B cell (primary cell): ENCODE measurements around the gene BRINP2. TPM values are rescaled to one million over a fixed set of nuclear protein-coding genes. Genes with fewer than 3 reads are reported as not detected.

Source experiments
- ATAC-seq: fragments of 200-7000 bp; cut with Tn5 transposase; one replicate; pipeline ENCODE4 v1.10.0; 2021; ENCODE audit warnings: low read depth, mild to moderate bottlenecking, moderate number of reproducible peaks, moderate library complexity
- CTCF ChIA-PET: fragments of 350-600 bp; sonication (Branson Sonifier 250); formaldehyde crosslinking; loops from one replicate; lab custom pipeline; 2021; ENCODE audit warnings: antibody characterized with exemption, inconsistent platforms; lab: Charles Lee
- POLR2A ChIA-PET: fragments of 350-600 bp; sonication (Branson Sonifier 250); formaldehyde crosslinking; loops from one replicate; lab custom pipeline; 2021; ENCODE audit warnings: antibody characterized with exemption; lab: Charles Lee
- DNase-seq: peaks from one replicate; pipeline ENCODE4 v3.0.0; 2013
- H2AFZ ChIP-seq: 2 replicates; pipeline ENCODE4 v1.6.1; 2012; ENCODE audit warnings: mild to moderate bottlenecking, low read depth, low read length; ENCODE audit not compliant: insufficient read depth, poor library complexity, severe bottlenecking
- H3K27ac ChIP-seq, 2 donors: 1 replicate in 1 of 2; 2 replicates in 1 of 2; pipeline ENCODE4 v1.5.1; 2012 to 2013; ENCODE audit warnings: low read length in 2 of 2, mild to moderate bottlenecking in 2 of 2, moderate library complexity in 1 of 2
- H3K27me3 ChIP-seq, 4 experiments: fragments of 200-600 bp in 1 of 4; sonication (generic) in 1 of 4; replicated peaks in 1 of 4; 1 replicate in 2 of 4; 2 replicates in 2 of 4; pipeline versions ENCODE4 v1.6.1 to v1.7.0; 2013 to 2016; ENCODE audit warnings: low read length in 3 of 4, mild to moderate bottlenecking in 2 of 4, mixed read lengths in 1 of 4, moderate library complexity in 1 of 4; ENCODE audit not compliant: insufficient read depth in 4 of 4, control insufficient read depth in 3 of 4; ENCODE audit errors: control extremely low read depth in 1 of 4
- H3K36me3 ChIP-seq, 2 experiments: replicated peaks in 1 of 2; 1 replicate in 1 of 2; 2 replicates in 1 of 2; pipeline versions ENCODE4 v1.6.1 to v1.7.1; 2013; ENCODE audit warnings: low read length in 1 of 2; ENCODE audit not compliant: insufficient read depth in 2 of 2, control insufficient read depth in 1 of 2; ENCODE audit errors: control extremely low read depth in 1 of 2, extremely low read depth in 1 of 2
- H3K4me1 ChIP-seq, 2 donors: fragments of 200-600 bp in 1 of 2; sonication (generic) in 1 of 2; 1 replicate in 1 of 2; 2 replicates in 1 of 2; pipeline versions ENCODE4 v1.5.1 to v1.6.1; 2013 to 2017; ENCODE audit warnings: low read length in 2 of 2; ENCODE audit not compliant: control insufficient read depth in 2 of 2, insufficient read depth in 2 of 2
- H3K4me2 ChIP-seq: replicated peaks from 2 replicates; pipeline ENCODE3; 2012; ENCODE audit warnings: mild to moderate bottlenecking, low read depth, low read length; ENCODE audit not compliant: poor library complexity, severe bottlenecking
- H3K4me3 ChIP-seq, 5 experiments: fragments of 200-600 bp in 1 of 5; sonication (generic) in 1 of 5; 1 replicate in 3 of 5; 2 replicates in 2 of 5; pipeline versions ENCODE4 v1.5.1 to v1.7.0; 2011 to 2016; ENCODE audit warnings: low read length in 4 of 5, mild to moderate bottlenecking in 4 of 5, low read depth in 2 of 5, control low read depth in 1 of 5, moderate library complexity in 1 of 5; ENCODE audit not compliant: insufficient read depth in 1 of 5; ENCODE audit errors: control extremely low read depth in 1 of 5, extremely low read depth in 1 of 5
- H3K79me2 ChIP-seq: fragments of 200-600 bp; sonication (generic); one replicate; pipeline ENCODE4 v1.6.0; 2016; ENCODE audit warnings: low read length; ENCODE audit not compliant: control insufficient read depth, insufficient read depth
- H3K9ac ChIP-seq: fragments of 200-600 bp; sonication (generic); 2 replicates; pipeline ENCODE4 v1.6.1; 2017; ENCODE audit warnings: mild to moderate bottlenecking, low read length, moderate library complexity
- H3K9me3 ChIP-seq, 3 donors: one replicate each; pipeline versions ENCODE4 v1.6.1 to v1.7.1; 2013; ENCODE audit warnings: low read length in 2 of 3; ENCODE audit not compliant: control insufficient read depth in 2 of 3, insufficient read depth in 1 of 3; ENCODE audit errors: control extremely low read depth in 1 of 3
- H4K20me1 ChIP-seq: 2 replicates; pipeline ENCODE4 v1.6.0; 2012; ENCODE audit warnings: mild to moderate bottlenecking, low read length; ENCODE audit not compliant: insufficient read depth, control insufficient read depth, poor library complexity, severe bottlenecking
- H3K27ac Mint-ChIP-seq: one replicate; pipeline ENCODE4 v1.8.0; 2021; ENCODE audit warnings: mixed read lengths
- H3K27me3 Mint-ChIP-seq: one replicate; pipeline ENCODE4 v1.8.0; 2021; ENCODE audit warnings: mixed read lengths
- H3K4me1 Mint-ChIP-seq: one replicate; pipeline ENCODE4 v1.8.0; 2021; ENCODE audit warnings: mixed read lengths
- H3K4me3 Mint-ChIP-seq: one replicate; pipeline ENCODE4 v1.8.0; 2021; ENCODE audit warnings: mixed read lengths
- H3K9me3 Mint-ChIP-seq: one replicate; pipeline ENCODE4 v1.8.0; 2022; ENCODE audit warnings: mixed read lengths; ENCODE audit not compliant: insufficient read depth
- CTCF ChIP-seq: fragments of 200-600 bp; IDR thresholded peaks from one replicate; pipeline ENCODE4 v1.8.0; 2022; ENCODE audit warnings: antibody characterized with exemption, mild to moderate bottlenecking
- EZH2 ChIP-seq: IDR thresholded peaks from 2 replicates; pipeline ENCODE4 v1.6.1; 2012; ENCODE audit warnings: borderline replicate concordance, low read depth, mild to moderate bottlenecking, moderate library complexity, low read length; ENCODE audit not compliant: insufficient read depth, poor library complexity, severe bottlenecking
- WGBS: methylation state at CpG from one replicate; pipeline ENCODE4 v1.1.5; 2013; ENCODE audit warnings: missing lambda C conversion rate; ENCODE audit not compliant: insufficient coverage; 5-methylcytosine and 5-hydroxymethylcytosine counted together
- intact Hi-C: fragments of 100-400 bp; cut with micrococcal nuclease; formaldehyde crosslinking; loops from one replicate; pipeline ENCODE4 v1.10.0; 2022
- polyA plus RNA-seq: library from polyadenylated mRNA; depleted of rRNA; stranded (reverse); fragments of >200 nt; gene quantifications from 2 replicates; pipeline ENCODE4 v1.2.3, GENCODE V29; 2012
- total RNA-seq, 2 donors: library from RNA; stranded (reverse); fragments of 120-200 nt in 1 of 2; gene quantifications; 1 replicate in 1 of 2; 2 replicates in 1 of 2; pipeline versions ENCODE4 v1.2.3 to v1.2.4, GENCODE V29; 2013 to 2022

Gene BRINP2
- total and polyA plus RNA-seq, 2 donors (not counting 1 experiment from before 2014, with no cell fraction given), result not detected

- Histone ChIP-seq H3K27ac (no peak overlapping the region), H3K4me3 (no peak overlapping the region), H4K20me1 (no peaks in the 10 kb centered on the region), H3K27me3 (no peaks in the 10 kb centered on the region), H3K9ac (no peak overlapping the region), H3K79me2 (no peaks in the 10 kb centered on the region), H3K4me2 (no peak overlapping the region), H2AFZ (no peak overlapping the region), H3K36me3 (no peaks in the 10 kb centered on the region), H3K9me3 (no peaks in the 10 kb centered on the region), H3K4me1 (no peaks in the 10 kb centered on the region)
- H3K27ac Mint-ChIP-seq, result no peak overlapping the region
- DNase-seq (no peak), ATAC-seq (no peak)
- H3K27me3 Mint-ChIP-seq, result no peaks in the 10 kb centered on the region
- CTCF ChIA-PET, result no interaction called here
- H3K9me3 Mint-ChIP-seq, result no peaks in the 10 kb centered on the region
- POLR2A ChIA-PET, result no interaction called here
- no peak overlapping the region for H3K4me3 Mint-ChIP-seq
- no peak for TF ChIP-seq CTCF
- TF ChIP-seq EZH2, result no peak
- intact Hi-C loops, result no loop called here
- no peaks in the 10 kb centered on the region for H3K4me1 Mint-ChIP-seq
- no CpG with 5 or more reads among the region's 1 CpG for WGBS
These were observed 130.8 kb downstream of the BRINP2 start for GRCh38 chr1:177301425-177302124.

GRCh38 chr1:177302357-177303044 is 131.7 kb downstream of the BRINP2 start:
- POLR2A ChIA-PET, result no interaction called here
- ATAC-seq (no peak), DNase-seq (no peak)
- H3K4me2 ChIP-seq, result no peak overlapping the region
- no peak for TF ChIP-seq EZH2
- TF ChIP-seq CTCF, result no peak
- H3K27me3 Mint-ChIP-seq, result no peaks in the 10 kb centered on the region
- H3K79me2 ChIP-seq, result no peaks in the 10 kb centered on the region
- H3K4me1 ChIP-seq, result no peaks in the 10 kb centered on the region
- WGBS, result 72% methylated on average over 7 of the region's 7 CpGs
- H3K27ac Mint-ChIP-seq, result no peak overlapping the region
- no peaks in the 10 kb centered on the region for H4K20me1 ChIP-seq
- CTCF ChIA-PET, result interaction anchor here (1.1 kb wide), 1 partner anchor 10 kb away, joined by 3 read pairs; no protein-coding TSS in a partner anchor
- no peaks in the 10 kb centered on the region for H3K27me3 ChIP-seq
- H3K4me3 Mint-ChIP-seq, result no peak overlapping the region
- no peaks in the 10 kb centered on the region for H3K36me3 ChIP-seq
- intact Hi-C loops, result no loop called here
- H3K4me3 ChIP-seq, result no peak overlapping the region
- H3K9ac ChIP-seq, result no peak overlapping the region
- no peaks in the 10 kb centered on the region for H3K9me3 Mint-ChIP-seq
- no peak overlapping the region for H3K27ac ChIP-seq
- no peaks in the 10 kb centered on the region for H3K9me3 ChIP-seq
- no peak overlapping the region for H2AFZ ChIP-seq
- no peaks in the 10 kb centered on the region for H3K4me1 Mint-ChIP-seq
